GM23338 (cell line): Measurements from ENCODE around the gene TAF8. TPM values are rescaled to one million over a fixed set of nuclear protein-coding genes. Genes with fewer than 3 reads are reported as not detected.

Experiments
- ATAC-seq: fragments of 200-7000 bp; cut with Tn5 transposase; 3 replicates; pipeline ENCODE4 v1.9.1; 2020
- DNase-seq: peaks from one replicate; pipeline ENCODE4 v3.0.0-alpha.2; 2015; ENCODE audit warnings: low spot score
- H2AFZ ChIP-seq: fragments of 200-600 bp; sonication (generic); 2 replicates; pipeline ENCODE4 v1.8.0; 2016; ENCODE audit warnings: antibody characterized with exemption, mild to moderate bottlenecking, moderate library complexity
- H3F3A ChIP-seq: fragments of 200-600 bp; sonication (generic); replicated peaks from 2 replicates; pipeline ENCODE4 v1.8.0; 2017; ENCODE audit warnings: antibody characterized with exemption, mixed run types, low read depth
- H3K27ac ChIP-seq: fragments of 200-600 bp; sonication (generic); 2 replicates; pipeline ENCODE4 v1.6.1; 2016; ENCODE audit warnings: low read depth
- H3K27me3 ChIP-seq: fragments of 200-600 bp; sonication (generic); 2 replicates; pipeline ENCODE4 v1.8.0; 2016; ENCODE audit warnings: mild to moderate bottlenecking, mixed run types, moderate library complexity; ENCODE audit not compliant: insufficient read depth
- H3K36me3 ChIP-seq: fragments of 200-600 bp; sonication (generic); 2 replicates; pipeline ENCODE4 v1.8.0; 2016; ENCODE audit warnings: mild to moderate bottlenecking; ENCODE audit not compliant: insufficient read depth
- H3K4me1 ChIP-seq: fragments of 200-600 bp; sonication (generic); 2 replicates; pipeline ENCODE4 v1.8.0; 2016; ENCODE audit warnings: mild to moderate bottlenecking, moderate library complexity; ENCODE audit not compliant: insufficient read depth
- H3K4me2 ChIP-seq: fragments of 200-600 bp; sonication (generic); 2 replicates; pipeline ENCODE4 v1.7.1; 2017; ENCODE audit warnings: mixed run types
- H3K4me3 ChIP-seq: fragments of 200-600 bp; sonication (generic); 2 replicates; pipeline ENCODE4 v1.6.1; 2016; ENCODE audit warnings: mixed run types
- H3K79me2 ChIP-seq: fragments of 200-600 bp; sonication (generic); replicated peaks from 2 replicates; pipeline ENCODE4 v1.8.0; 2017; ENCODE audit warnings: mild to moderate bottlenecking; ENCODE audit not compliant: insufficient read depth
- H3K9me2 ChIP-seq: fragments of 200-600 bp; sonication (generic); 2 replicates; pipeline ENCODE4 v1.8.0; 2017; ENCODE audit not compliant: insufficient read depth
- H4K20me1 ChIP-seq: fragments of 200-600 bp; sonication (generic); replicated peaks from 2 replicates; pipeline ENCODE4 v1.8.0; 2017; ENCODE audit warnings: mild to moderate bottlenecking; ENCODE audit not compliant: insufficient read depth
- H3K27ac Mint-ChIP-seq: 2 replicates; pipeline ENCODE4 v1.8.0; 2020; ENCODE audit warnings: inconsistent platforms, mild to moderate bottlenecking, moderate library complexity, mixed read lengths
- H3K27me3 Mint-ChIP-seq: 3 replicates; pipeline ENCODE4 v1.8.0; 2022; ENCODE audit warnings: low read depth, mild to moderate bottlenecking, moderate library complexity, mixed read lengths, inconsistent platforms; ENCODE audit not compliant: insufficient read depth, poor library complexity
- H3K36me3 Mint-ChIP-seq: 3 replicates; pipeline ENCODE4 v1.8.0; 2021; ENCODE audit warnings: low read depth, mild to moderate bottlenecking, inconsistent platforms, moderate library complexity, mixed read lengths
- H3K4me1 Mint-ChIP-seq: 3 replicates; pipeline ENCODE4 v1.8.0; 2020; ENCODE audit warnings: mild to moderate bottlenecking, inconsistent platforms, mixed read lengths
- H3K4me3 Mint-ChIP-seq: 3 replicates; pipeline ENCODE4 v1.8.0; 2021; ENCODE audit warnings: moderate library complexity, mild to moderate bottlenecking, inconsistent platforms, mixed read lengths
- H3K9me3 Mint-ChIP-seq: 3 replicates; pipeline ENCODE4 v1.8.0; 2020; ENCODE audit warnings: moderate library complexity, mild to moderate bottlenecking, inconsistent platforms, mixed read lengths
- ETS1 ChIP-seq: IDR thresholded peaks from 2 replicates; pipeline ENCODE4 v1.6.1; 2016; ENCODE audit warnings: antibody characterized with exemption
- EZH2 ChIP-seq: fragments of 200-600 bp; sonication (generic); IDR thresholded peaks from one replicate; pipeline ENCODE4 v1.8.0; 2017; ENCODE audit warnings: antibody characterized with exemption, mild to moderate bottlenecking, low read depth; ENCODE audit not compliant: unreplicated experiment
- NANOG ChIP-seq: IDR thresholded peaks from 2 replicates; pipeline ENCODE4 v1.6.1; 2016; ENCODE audit warnings: antibody characterized with exemption, borderline replicate concordance
- POLR2AphosphoS5 ChIP-seq: IDR thresholded peaks from 2 replicates; pipeline ENCODE4 v1.6.1; 2016; ENCODE audit warnings: antibody characterized with exemption, low read depth
- REST ChIP-seq: IDR thresholded peaks from one replicate; pipeline ENCODE4 v1.6.1; 2018; ENCODE audit warnings: antibody characterized with exemption; ENCODE audit not compliant: unreplicated experiment
- polyA plus RNA-seq: library from polyadenylated mRNA; unstranded; fragments of >200 nt; fragmentation: Nextera tagmentation; extraction: Ambion mirVana; gene quantifications from 2 replicates; pipeline ENCODE4 v1.2.1, GENCODE V29; 2016
- total RNA-seq: library from RNA; depleted of rRNA; stranded (reverse); fragments of >200 nt; shearing (Covaris generic); gene quantifications from 2 replicates; pipeline ENCODE4 v1.2.3, GENCODE V29; 2014

Gene TAF8
- total and polyA plus RNA-seq, 2 experiments from 2014 or later, result 18.7 to 30.6 TPM

GRCh38 chr6:42099340-42100028 is 49.2 kb downstream of the TAF8 start:
- DNase-seq (peak; percentile 44), ATAC-seq (peak; percentile 7)
- no peak overlapping the region; the same call in 1 of the 2 replicates for H3K27ac Mint-ChIP-seq
- H4K20me1 ChIP-seq, result peaks cover 12% of the 10 kb centered on the region
- H3K9me3 Mint-ChIP-seq, result no peaks in the 10 kb centered on the region
- peaks cover 3% of the 10 kb centered on the region; the same call in 1 of the 2 replicates for H3K36me3 ChIP-seq
- H3K36me3 Mint-ChIP-seq, result peaks cover 26% of the 10 kb centered on the region
- peaks cover 63% of the 10 kb centered on the region for H3K27me3 ChIP-seq
- H3K27me3 Mint-ChIP-seq, result peaks cover 48% of the 10 kb centered on the region
- no peak overlapping the region for H3K4me3 ChIP-seq
- no peak overlapping the region for H2AFZ ChIP-seq
- no peaks in the 10 kb centered on the region for H3K9me2 ChIP-seq
- no peaks in the 10 kb centered on the region for H3K79me2 ChIP-seq
- H3K4me1 Mint-ChIP-seq, result peaks cover 26% of the 10 kb centered on the region
- H3K4me3 Mint-ChIP-seq, result no peak overlapping the region
- peaks cover 15% of the 10 kb centered on the region; the same call in 1 of the 2 replicates for H3K4me1 ChIP-seq
- H3K27ac ChIP-seq, result no peak overlapping the region
- no peak overlapping the region for H3K4me2 ChIP-seq
- peak; percentile 53 for TF ChIP-seq POLR2AphosphoS5
- no peak for TF ChIP-seq EZH2
- TF ChIP-seq ETS1, result no peak
- H3F3A ChIP-seq, result peaks cover 24% of the 10 kb centered on the region; the same call in 1 of the 2 replicates

- ATAC-seq, result no peak
Measured at GRCh38 chr6:42100029-42100901, 49.9 kb downstream of the TAF8 start.

More at GRCh38 chr6:42100029-42100901, 49.9 kb downstream of the TAF8 start:
- no peak for DNase-seq
- peaks cover 12% of the 10 kb centered on the region for H4K20me1 ChIP-seq
- peaks cover 15% of the 10 kb centered on the region; the same call in 1 of the 2 replicates for H3K4me1 ChIP-seq
- TF ChIP-seq POLR2AphosphoS5 (peak; percentile 15; the same call in 1 of the 2 replicates), NANOG (no peak), REST (no peak)
- no peak overlapping the region for H2AFZ ChIP-seq
- no peak overlapping the region; the same call in 1 of the 2 replicates for H3K27ac Mint-ChIP-seq
- peaks cover 55% of the 10 kb centered on the region for H3K27me3 ChIP-seq
- H3K9me3 Mint-ChIP-seq, result no peaks in the 10 kb centered on the region
- peaks cover 47% of the 10 kb centered on the region for H3K27me3 Mint-ChIP-seq
- H3K4me3 ChIP-seq, result no peak overlapping the region
- H3K4me2 ChIP-seq, result no peak overlapping the region
- H3K9me2 ChIP-seq, result no peaks in the 10 kb centered on the region
- peaks cover 26% of the 10 kb centered on the region for H3K36me3 Mint-ChIP-seq
- H3K79me2 ChIP-seq, result no peaks in the 10 kb centered on the region
- H3K4me3 Mint-ChIP-seq, result no peak overlapping the region
- peaks cover 30% of the 10 kb centered on the region for H3F3A ChIP-seq
- H3K4me1 Mint-ChIP-seq, result peaks cover 26% of the 10 kb centered on the region
- no peak overlapping the region for H3K27ac ChIP-seq
- H3K36me3 ChIP-seq, result peaks cover 3% of the 10 kb centered on the region; the same call in 1 of the 2 replicates
